HG02938 (cell line): ENCODE results near the gene TULP1.
"Not testable (repeated sequence)": the region's sequence is repeated elsewhere in the genome, so short reads cannot be mapped to it uniquely, and the experiment has no call there.

Source experiments
- ATAC-seq: cut with Tn5 transposase; IDR thresholded peaks from one replicate; pipeline ENCODE4 v1.9.1; 2021; ENCODE audit warnings: mild to moderate bottlenecking, moderate library complexity; ENCODE audit not compliant: unreplicated experiment

Gene TULP1

GRCh38 chr6:35522151-35522550, 9.5 kb upstream of the TULP1 start:
- no peak for ATAC-seq

DNA sequence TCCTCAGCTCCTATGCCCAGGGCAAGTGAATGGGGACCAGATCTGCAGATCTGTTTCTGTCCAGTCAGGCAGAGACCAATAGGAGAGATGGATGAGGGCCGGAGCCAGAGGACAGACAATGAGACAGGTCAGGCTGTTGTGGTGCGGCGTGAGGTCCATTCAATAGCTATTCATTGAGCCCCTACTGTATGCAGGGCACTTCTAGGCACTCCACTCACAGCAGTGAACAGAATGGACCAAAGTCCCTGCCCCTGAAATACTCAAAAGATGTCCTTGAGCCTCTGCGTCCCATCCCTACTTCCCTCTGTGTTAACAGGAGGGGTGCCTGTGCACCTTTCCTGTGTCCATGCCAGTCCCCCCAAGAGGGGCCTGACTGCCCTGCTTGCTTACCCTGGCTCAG, 8.5 kb upstream of the TULP1 start:
- no peak for ATAC-seq

DNA sequence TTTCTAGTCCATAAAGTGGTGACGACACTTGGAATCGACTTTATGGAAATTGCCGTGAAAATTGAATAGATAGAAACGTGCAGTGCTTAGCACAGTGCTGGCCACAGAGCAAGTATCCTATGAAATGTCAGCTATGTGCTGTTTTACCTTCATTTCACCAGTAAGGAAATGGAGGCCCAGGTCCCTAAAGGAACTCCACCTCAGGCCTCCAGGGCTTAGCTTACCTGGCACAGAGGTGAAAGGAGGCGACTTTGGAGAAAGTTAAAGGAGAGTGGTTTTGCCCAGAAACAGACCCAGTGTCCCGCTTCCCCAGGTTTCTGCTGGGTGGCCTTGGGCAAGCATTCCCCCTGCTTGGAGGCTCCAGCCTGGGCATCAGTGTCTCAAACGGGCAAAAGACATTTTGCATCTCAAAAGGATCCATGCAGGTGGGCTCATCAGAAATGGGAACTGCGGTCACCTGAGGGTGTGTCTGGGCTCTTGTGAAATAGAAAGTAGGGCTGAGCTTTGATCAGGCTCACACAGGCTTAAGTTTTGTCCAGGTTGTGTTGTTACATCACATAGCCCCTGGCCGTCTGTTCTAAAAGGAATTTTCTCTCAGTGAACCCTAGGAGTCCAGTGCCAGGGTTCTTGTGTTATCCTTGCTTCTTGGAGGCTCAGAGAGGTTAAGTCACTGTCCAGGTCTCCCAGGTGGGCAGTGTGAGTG, 6.8 kb upstream of the TULP1 start:
- no peak for ATAC-seq

- no peak for ATAC-seq
These were observed 6.0 kb upstream of the TULP1 start for GRCh38 chr6:35518566-35519312.

DNA sequence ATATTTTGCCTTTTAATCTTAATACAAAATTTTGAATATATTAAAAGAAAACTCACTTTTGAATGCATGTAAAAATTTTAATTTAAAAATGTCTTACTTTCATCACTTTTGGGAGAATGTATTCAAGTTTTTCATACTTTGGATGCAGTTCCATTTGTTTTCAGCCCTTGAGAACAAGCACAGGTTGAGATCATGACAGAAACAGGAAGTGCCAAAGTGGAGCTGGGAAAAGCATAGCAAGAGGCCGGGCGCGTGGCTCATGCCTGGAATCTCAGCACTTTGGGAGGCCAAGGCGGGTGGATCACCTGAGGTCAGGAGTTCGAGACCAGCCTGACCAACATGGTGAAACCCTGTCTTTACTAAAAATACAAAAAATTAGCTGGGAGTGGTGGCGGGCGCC, 5.3 kb upstream of the TULP1 start:
- not testable (repeated sequence) for ATAC-seq

- ATAC-seq = no peak
These were observed 4.0 kb upstream of the TULP1 start for GRCh38 chr6:35516712-35517111.

DNA sequence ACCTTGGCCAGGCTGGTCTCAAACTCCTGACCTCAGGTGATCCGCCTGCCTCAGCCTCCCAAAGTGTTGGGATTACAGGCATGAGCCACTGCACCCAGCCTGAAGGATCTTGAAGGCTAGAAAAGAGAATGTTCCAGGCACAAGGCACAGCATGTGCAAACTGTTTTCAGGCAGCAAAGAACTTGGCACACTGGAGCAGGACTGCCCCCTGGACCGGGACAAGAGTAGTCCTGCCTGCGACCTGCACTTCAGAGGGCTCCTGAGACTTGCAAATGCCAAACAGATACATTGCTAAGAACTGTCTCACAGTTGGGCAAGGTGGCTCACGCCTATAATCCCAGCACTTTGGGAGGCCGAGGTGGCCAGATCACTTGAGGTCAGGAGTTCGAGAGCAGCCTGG, 3.2 kb upstream of the TULP1 start:
- ATAC-seq = not testable (repeated sequence)

DNA sequence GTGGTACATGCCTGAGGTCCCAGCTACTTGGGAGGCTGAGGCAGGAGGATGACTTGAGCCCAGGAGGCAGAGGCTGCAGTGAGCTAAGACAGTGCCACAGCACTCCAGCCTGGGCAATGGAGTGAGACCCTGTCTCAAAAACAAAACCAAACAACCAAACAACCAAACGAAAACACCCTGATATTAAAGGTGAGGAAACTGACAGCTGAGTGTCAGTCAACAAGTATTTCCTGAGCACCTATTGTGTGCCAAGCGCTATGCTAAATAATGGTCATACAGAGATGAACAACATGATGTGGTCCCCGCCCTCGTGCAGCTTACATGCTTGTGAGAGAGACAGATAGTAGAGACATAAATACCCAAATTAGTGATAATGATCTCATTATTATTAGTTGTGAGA, 1.9 kb upstream of the TULP1 start:
- ATAC-seq = no peak

DNA sequence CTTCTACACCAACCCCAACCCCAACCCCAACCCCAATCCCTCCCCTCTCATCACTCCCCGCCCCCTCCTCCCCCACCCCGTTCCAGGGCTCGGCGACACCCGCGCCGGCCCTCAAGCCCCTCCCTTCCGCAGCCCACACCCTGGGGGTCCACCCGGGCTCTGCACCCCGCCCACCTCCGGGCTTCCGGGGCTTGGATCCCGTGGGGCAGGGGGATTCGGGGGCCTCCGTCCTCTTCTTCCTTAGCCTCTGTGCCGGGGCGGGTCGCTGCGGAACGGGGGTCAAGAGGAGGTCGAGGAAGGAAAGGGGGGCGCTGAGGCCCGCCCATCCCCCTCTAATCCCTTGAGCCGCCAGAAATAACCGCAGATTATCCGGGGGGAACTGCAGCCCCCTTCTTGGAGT, 690 bp downstream of the TULP1 start:
- no peak for ATAC-seq

DNA sequence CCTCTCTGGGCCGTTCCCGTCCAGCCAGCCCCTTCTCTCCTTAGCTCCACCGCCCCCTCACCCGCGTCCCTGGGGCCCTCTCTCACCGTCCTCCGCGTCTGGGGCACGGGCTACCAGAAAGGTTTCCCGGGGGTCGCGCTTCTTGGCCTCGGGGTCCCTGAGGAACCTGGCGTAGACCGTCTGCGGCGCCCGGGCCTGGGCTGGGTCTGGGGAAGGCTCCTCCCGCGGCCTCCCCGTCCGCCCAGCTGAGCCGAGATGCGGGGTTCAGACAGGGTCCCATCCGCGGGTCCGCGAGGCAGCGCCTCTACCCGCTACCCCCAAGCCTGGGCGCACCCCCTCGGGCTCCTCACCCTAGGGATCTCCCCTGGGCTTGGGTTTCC, 1.1 kb downstream of the TULP1 start:
- ATAC-seq = no peak

- ATAC-seq = no peak
These were observed 1.7 kb downstream of the TULP1 start for GRCh38 chr6:35510916-35511561.

DNA sequence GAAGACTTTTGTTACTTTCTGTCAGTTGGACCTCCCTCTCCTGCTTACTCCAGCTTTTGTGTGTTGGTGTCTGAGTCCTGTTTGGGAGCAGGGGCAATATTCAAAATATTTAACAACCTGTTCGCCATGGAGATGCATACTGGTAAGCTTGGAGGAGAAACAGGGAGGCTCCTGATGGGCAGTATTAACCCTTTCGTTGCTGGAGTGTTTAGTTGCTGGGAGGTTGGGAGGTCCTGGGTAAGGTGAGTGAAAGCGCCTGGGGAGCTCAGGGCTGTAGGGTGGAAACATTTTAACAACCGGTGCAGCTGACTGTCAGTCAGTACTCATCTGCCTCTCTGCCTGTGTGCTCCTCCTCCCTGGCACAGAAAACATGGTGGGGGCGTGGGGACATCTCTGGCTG, 4.2 kb downstream of the TULP1 start:
- ATAC-seq = no peak

DNA sequence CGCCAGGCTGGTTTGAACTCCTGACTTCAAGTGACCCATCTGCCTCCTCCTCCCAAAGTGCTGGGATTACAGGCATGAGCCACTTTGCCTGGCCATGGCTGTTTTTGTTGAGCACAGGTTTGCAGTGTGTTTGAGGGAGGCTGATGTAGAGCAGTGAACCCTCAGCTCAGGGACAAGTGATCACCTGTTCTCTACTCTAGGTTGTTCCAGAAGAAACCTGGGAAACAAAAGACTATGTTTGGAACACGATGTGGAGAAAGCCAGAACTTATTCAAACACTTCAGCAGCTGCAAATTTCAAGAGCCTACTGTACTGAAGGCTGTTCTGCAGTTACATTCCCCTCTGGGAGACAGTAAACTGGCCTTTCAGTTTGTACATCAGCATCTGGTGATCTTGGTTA, 4.7 kb downstream of the TULP1 start:
- ATAC-seq = no peak

GRCh38 chr6:35507221-35507620, 5.5 kb downstream of the TULP1 start:
- ATAC-seq = no peak

DNA sequence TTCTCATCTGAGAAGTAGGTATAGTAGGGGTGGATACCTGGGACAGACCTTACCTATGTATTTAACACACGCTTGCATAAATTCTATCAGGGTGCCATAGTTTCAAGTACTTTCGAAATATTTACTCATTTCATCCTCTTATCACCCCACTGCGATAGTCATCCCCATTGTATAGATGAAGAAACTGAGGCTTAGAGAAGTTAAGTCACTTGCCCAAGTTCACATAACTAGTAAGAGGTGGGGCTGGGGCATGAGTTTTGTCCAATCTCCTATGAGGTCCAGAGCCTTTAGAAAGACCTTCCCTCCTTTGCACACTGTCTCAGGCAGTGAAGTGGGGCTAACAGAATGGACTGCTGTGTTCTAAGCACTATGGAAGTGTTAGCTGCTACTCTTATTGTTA, 6.2 kb downstream of the TULP1 start:
- ATAC-seq = no peak

DNA sequence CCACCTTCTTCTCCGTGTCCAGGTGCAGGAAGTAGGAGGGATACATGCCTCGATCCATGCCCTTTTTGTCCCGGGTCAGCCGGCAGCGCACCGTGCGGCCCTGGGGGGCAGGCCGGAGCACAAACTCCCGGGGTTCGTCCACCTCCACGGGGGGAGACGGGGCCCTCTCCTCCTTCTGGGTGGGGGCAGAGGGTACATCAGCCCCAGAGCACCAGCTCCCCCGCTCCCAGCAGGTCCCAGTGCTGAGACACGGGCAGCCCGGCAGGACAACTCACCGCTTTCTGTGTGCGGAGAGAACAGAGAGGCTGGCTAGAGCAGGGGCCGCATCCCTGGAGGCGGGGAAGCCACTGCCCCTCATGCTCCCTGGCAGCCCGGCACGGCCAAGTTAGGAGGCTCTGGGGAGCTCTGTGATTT, 6.7 kb downstream of the TULP1 start:
- ATAC-seq = no peak

DNA sequence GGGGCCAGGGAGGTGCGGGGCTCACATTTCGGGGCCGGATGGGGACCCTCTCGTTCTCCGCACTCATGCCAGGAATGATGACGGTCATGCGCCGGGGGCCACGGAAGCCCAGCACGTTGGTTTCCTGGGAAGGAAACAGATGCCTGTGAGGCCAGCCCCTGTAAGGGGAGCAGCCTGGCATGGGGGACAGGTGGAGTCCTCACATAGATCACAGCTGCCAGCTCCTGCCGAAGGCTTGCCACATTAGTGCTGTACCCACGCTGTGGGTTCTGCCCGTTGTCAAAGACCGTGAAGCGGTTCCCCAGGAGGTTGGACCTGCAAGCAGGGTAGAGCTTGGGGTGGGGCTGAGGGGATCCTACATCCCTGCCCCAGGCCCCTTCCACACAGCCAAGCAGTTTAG, 9.2 kb downstream of the TULP1 start:
- no peak for ATAC-seq

GRCh38 chr6:35501784-35502183, 10.9 kb downstream of the TULP1 start:
- no peak for ATAC-seq

GRCh38 chr6:35500782-35501181, 11.9 kb downstream of the TULP1 start:
- no peak for ATAC-seq

DNA sequence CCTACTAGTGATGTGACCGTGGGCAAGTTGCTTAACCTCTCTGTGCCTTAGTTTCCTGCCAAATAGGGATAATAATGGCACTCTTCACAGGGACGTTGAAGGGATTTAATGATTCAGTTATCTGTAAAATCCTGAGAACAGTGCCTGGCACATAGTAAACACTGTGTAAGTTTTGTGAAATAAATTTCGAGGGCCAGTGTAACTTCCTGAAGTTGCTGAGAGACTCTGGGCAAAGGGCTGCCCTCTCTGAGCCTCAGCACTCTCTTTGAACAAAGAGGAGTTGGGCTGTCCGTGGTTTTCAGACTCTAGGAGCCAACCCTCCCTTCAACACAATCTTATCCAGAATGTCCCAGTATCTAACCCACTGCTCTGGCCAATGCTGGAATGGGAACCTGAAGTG, 13.3 kb downstream of the TULP1 start:
- ATAC-seq = no peak

GRCh38 chr6:35498422-35499067, 14.2 kb downstream of the TULP1 start:
- ATAC-seq = no peak
